ENCODE measurements around the gene SPANXA2.
"Not testable (repeated sequence)": the region's sequence is repeated elsewhere in the genome, so short reads cannot be mapped to it uniquely, and the experiment has no call there.

SPANXA2 gene, protein sequence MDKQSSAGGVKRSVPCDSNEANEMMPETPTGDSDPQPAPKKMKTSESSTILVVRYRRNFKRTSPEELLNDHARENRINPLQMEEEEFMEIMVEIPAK

DNA sequence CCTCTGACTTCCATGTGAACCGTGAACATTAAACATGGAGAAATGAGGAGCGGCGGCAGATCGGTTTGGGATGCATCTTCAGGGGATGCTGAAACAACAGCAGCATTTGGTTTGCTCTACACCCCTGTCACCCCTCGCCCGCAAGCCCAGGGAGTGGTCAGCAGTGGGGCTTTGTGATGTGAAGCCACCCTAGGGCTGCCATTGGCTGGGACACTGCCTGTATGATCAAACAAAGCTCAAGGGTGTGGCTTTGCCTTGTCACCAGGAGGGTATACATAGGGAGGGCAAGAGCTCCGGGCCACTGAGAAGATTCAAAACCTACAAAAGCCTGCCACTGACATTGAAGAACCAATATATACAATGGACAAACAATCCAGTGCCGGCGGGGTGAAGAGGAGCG is at the start of gene SPANXA2:
TSS of gene SPANXA2 (plus strand) at position 301 of the 400 bp plus-strand sequence. CDS start at position 361, 60 bp downstream.
- H3K9ac ChIP-seq (ENCODE audit: low read depth, low read length); H3K9me3 ChIP-seq (ENCODE audit: control insufficient read depth, insufficient read depth, low read length); H3K36me3 ChIP-seq (ENCODE audit: insufficient read depth, low read length); H3K4me1 ChIP-seq (ENCODE audit: insufficient read depth, low read length): not testable (repeated sequence)

DNA sequence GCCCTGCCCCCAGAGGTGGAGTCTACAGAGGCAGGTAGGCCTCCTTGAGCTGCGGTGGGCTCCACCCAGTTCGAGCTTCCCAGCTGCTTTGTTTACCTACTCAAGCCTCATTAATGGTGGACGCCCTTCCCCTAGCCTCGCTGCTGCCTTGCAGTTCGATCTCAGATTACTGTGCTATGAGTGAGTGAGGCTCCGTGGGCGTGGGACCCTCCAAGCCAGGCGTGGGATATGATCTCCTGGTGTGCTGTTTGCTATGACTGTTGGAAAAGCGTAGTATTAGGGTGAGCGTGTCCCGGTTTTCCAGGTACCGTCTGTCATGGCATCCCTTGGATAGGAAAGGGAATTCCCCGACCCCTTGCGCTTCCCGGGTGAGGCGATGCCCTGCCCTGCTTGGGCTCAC is 47.0 kb upstream of the SPANXA2 start:
- not testable (repeated sequence) for H3K9me3 ChIP-seq (ENCODE audit: control insufficient read depth, insufficient read depth, low read length); H3K9ac ChIP-seq (ENCODE audit: low read depth, low read length); H3K36me3 ChIP-seq (ENCODE audit: insufficient read depth, low read length); H3K4me1 ChIP-seq (ENCODE audit: insufficient read depth, low read length)

DNA sequence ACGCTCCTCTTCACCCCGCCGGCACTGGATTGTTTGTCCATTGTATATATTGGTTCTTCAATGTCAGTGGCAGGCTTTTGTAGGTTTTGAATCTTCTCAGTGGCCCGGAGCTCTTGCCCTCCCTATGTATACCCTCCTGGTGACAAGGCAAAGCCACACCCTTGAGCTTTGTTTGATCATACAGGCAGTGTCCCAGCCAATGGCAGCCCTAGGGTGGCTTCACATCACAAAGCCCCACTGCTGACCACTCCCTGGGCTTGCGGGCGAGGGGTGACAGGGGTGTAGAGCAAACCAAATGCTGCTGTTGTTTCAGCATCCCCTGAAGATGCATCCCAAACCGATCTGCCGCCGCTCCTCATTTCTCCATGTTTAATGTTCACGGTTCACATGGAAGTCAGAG is 4.9 kb upstream of the SPANXA2 start, which contains the start of gene SPANXA1:
TSS of gene SPANXA1 (minus strand) at position 101 of the 400 bp plus-strand sequence. CDS start at position 41, 60 bp downstream.
- not testable (repeated sequence) for H3K36me3 ChIP-seq (ENCODE audit: insufficient read depth, low read length); H3K9me3 ChIP-seq (ENCODE audit: control insufficient read depth, insufficient read depth, low read length); H3K4me1 ChIP-seq (ENCODE audit: insufficient read depth, low read length); H3K9ac ChIP-seq (ENCODE audit: low read depth, low read length)

DNA sequence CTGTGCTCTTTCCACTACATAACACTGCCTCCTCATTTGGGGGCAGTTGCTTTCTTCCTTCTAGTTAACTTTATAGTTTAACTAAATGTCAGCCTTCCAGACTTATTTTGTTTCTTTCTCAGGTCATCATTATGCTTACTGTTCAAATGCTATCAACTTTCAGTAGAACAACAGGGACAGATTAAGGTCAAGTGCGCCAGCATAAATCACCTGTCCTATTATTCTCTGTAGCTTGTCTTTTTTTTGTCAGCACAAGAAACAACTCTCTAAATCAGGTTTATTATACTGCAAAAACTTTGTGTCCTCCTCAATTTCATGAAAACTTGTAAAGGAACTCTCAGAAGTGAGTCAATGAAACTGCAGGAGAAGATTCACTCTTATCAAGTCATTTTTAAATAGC is 19.6 kb downstream of the SPANXA2 start:
- Histone ChIP-seq H3K9ac (ENCODE audit: low read depth, low read length) (no peak overlapping the region), H3K9me3 (ENCODE audit: control insufficient read depth, insufficient read depth, low read length) (no peaks in the 10 kb centered on the region), H3K4me1 (ENCODE audit: insufficient read depth, low read length) (peaks cover 18% of the 10 kb centered on the region), H3K36me3 (ENCODE audit: insufficient read depth, low read length) (no peaks in the 10 kb centered on the region; the same call in 1 of the 2 replicates)

DNA sequence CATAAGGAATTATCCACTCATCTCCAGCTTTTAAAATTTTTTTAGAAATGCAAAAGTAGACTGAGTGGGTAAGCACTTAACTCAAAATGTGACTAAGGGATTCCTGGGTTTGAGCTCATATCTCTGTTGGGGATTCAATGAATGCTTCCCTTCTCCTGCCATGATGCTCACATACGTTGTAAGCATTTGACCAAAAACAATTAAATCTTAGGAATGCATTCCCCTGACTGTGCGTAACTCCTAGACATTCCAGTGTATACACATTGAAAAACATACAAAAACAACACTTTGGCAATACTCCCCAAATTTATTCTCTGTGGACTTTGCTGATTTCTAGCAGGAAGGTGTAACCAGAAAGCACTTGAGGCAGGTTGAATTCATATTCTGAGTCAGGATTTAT is 29.8 kb downstream of the SPANXA2 start:
- no peak overlapping the region for H3K9ac ChIP-seq (ENCODE audit: low read depth, low read length)
- H3K36me3 ChIP-seq (ENCODE audit: insufficient read depth, low read length) = no peaks in the 10 kb centered on the region
- H3K9me3 ChIP-seq (ENCODE audit: control insufficient read depth, insufficient read depth, low read length) = no peaks in the 10 kb centered on the region
- H3K4me1 ChIP-seq (ENCODE audit: insufficient read depth, low read length) = no peaks in the 10 kb centered on the region

DNA sequence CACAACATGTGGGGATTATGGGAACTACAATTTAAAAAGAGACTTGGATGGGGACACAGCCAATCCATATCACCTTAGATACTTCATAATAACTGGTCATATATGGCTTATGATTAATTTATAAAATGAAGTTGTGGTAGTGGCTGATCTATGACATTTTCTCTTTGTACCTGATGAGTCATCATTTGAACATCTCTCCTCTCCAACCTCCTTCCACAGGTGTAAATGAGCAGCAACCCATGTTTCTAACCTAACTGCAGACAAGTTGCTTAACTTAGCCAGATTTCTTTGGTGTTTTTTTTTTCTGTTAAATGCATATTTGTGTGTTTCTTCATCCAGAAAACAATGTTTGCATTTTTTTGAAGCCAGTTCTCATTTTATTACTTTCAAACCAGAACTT is 42.6 kb downstream of the SPANXA2 start:
- H3K9me3 ChIP-seq (ENCODE audit: control insufficient read depth, insufficient read depth, low read length) = no peaks in the 10 kb centered on the region

DNA sequence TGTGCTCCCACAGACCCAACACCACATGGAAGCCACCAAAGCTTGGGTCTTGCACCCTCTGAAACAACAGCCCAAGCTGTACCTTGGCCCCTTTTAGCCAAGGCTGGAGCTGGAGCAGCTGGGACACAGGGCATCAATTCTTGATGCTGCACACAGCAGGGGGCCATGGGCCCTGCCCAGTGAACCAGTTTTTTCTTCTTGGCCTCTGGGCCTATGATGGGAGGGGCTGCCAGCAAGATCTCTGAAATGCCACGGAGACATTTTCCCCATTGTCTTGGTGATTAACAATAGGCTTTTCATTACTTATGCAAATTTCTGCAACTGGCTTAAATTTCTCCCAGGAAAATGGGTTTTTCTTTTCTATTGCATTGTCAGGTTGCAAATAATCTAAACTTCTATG is 49.0 kb downstream of the SPANXA2 start:
- H3K36me3 ChIP-seq (ENCODE audit: insufficient read depth, low read length) = no peaks in the 10 kb centered on the region
- no peak overlapping the region for H3K9ac ChIP-seq (ENCODE audit: low read depth, low read length)
- H3K4me1 ChIP-seq (ENCODE audit: insufficient read depth, low read length) = no peaks in the 10 kb centered on the region
- no peaks in the 10 kb centered on the region for H3K9me3 ChIP-seq (ENCODE audit: control insufficient read depth, insufficient read depth, low read length)

More for the DNA sequence above, 42.6 kb downstream of the SPANXA2 start:
- Histone ChIP-seq H3K9ac (ENCODE audit: low read depth, low read length) (no peak overlapping the region), H3K4me1 (ENCODE audit: insufficient read depth, low read length) (no peaks in the 10 kb centered on the region), H3K36me3 (ENCODE audit: insufficient read depth, low read length) (no peaks in the 10 kb centered on the region)
